ENCODE results near the gene HEXB.
"Not testable (repeated sequence)": the region's sequence is repeated elsewhere in the genome, so short reads cannot be mapped to it uniquely, and the experiment has no call there.

Gene HEXB

DNA sequence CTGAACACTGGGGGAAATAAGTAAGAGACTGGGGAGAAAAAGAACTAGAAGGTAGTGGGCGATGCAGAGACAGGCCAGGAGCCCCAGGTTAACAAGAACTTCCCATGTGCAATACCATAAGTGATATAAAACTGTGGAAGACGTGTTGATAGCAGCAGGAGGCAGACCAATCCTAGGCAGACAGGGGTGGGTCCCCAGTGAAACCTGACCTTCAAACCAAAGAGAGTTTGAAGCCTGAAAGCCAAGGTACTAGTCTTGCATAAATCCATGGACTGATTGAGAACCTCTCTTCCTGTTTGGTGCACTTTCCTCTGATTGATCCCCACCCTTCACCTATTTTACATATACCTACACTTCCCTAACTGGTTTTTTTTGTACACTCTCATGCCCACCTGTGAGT, 15.2 kb upstream of the HEXB start:
- Histone ChIP-seq H3K36me3 (replicated peaks) (no peaks in the 10 kb centered on the region), H3K27me3 (replicated peaks) (no peaks in the 10 kb centered on the region), H3K4me3 (ENCODE audit: low read depth, low read length) (no peak overlapping the region), H3K27ac (no peak overlapping the region)
- DNase-seq = no peak
- in situ Hi-C loops (cut with HindIII; ENCODE audit: low pct_ligation_motif_present, low sequenced_read_pairs) = loop anchor here (25.0 kb wide), 1 partner anchor 758 kb away; no protein-coding TSS in a partner anchor
- TF ChIP-seq CTCF (IDR thresholded peaks at IDR 0.05; ENCODE audit: low read depth, low read length, missing control alignments) = no peak

DNA sequence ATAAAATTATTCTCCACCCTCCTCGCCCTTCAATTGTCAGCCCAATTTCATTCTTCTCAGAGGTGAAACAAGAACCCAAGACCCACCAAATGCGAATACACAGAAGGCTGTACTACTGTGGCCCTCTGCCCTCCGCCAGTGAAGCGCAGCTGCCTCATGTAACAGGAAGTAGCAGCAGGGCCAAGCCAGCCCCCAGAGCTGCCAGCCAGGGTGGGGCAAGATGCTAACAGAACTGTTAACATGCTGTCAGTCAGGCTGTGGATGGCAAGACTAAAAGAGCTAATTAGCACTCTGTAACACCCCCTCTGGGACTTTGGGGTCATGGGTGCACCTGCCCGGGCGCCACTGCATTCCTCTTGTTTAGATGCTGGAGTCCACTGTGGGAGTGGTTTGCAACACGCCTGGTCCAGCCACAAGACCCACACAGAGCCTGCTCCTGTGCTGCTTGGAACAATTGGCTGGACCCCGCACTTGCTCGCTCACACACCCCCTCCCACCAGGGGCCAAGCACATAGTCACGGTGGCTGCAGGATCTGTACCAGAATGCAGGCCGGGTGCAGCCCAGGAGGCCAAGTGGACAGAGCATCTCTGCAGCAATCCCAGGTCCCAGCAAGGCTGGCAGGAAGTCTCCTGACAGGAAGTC, 14.5 kb upstream of the HEXB start:
- Histone ChIP-seq H3K27me3 (replicated peaks) (no peaks in the 10 kb centered on the region), H3K27ac (no peak overlapping the region), H3K4me3 (ENCODE audit: low read depth, low read length) (no peak overlapping the region), H3K36me3 (replicated peaks) (no peaks in the 10 kb centered on the region)
- DNase-seq = no peak
- TF ChIP-seq CTCF (IDR thresholded peaks at IDR 0.05; ENCODE audit: low read depth, low read length, missing control alignments) = no peak
- in situ Hi-C loops (cut with HindIII; ENCODE audit: low pct_ligation_motif_present, low sequenced_read_pairs) = loop anchor here (25.0 kb wide), 1 partner anchor 758 kb away; no protein-coding TSS in a partner anchor

- in situ Hi-C loops (cut with HindIII; ENCODE audit: low pct_ligation_motif_present, low sequenced_read_pairs) = loop anchor here (25.0 kb wide), 1 partner anchor 760 kb away; no protein-coding TSS in a partner anchor
- Histone ChIP-seq H3K4me3 (ENCODE audit: low read depth, low read length) (no peak overlapping the region), H3K27me3 (replicated peaks) (no peaks in the 10 kb centered on the region), H3K36me3 (replicated peaks) (no peaks in the 10 kb centered on the region), H3K27ac (no peak overlapping the region)
- no peak for TF ChIP-seq CTCF (IDR thresholded peaks at IDR 0.05; ENCODE audit: low read depth, low read length, missing control alignments)
- DNase-seq = no peak
Measured at GRCh38 chr5:74672215-74672877, 12.7 kb upstream of the HEXB start.

- TF ChIP-seq CTCF (IDR thresholded peaks at IDR 0.05; ENCODE audit: low read depth, low read length, missing control alignments) = peak; percentile 45
- Histone ChIP-seq H3K36me3 (replicated peaks) (no peaks in the 10 kb centered on the region), H3K27ac (no peak overlapping the region), H3K27me3 (replicated peaks) (no peaks in the 10 kb centered on the region), H3K4me3 (ENCODE audit: low read depth, low read length) (peak overlapping the region; percentile 4)
- no peak for DNase-seq
- in situ Hi-C loops (cut with HindIII; ENCODE audit: low pct_ligation_motif_present, low sequenced_read_pairs) = loop anchor here (25.0 kb wide), 1 partner anchor 761 kb away; no protein-coding TSS in a partner anchor
Measured at GRCh38 chr5:74673011-74673790, 11.8 kb upstream of the HEXB start.

DNA sequence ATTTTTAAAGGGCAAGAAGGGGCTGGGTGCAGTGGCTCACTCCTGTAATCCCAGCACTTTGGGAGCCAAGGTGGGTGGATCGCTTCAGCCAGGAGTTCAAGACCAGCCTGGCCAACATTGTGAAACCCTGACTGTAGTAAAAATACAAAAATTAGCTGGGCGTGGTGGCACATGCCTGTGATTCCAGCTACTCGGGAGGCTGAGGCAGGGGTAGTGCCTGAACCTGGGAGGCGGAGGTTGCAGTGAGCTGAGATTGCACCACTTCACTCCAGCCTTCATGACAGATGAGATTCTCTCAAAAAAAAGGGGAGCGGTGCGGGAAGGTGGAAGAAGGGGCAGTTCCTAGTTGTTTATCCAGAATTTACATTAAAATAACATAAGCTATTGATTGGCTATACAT, 8.6 kb upstream of the HEXB start:
- H3K27me3 ChIP-seq (replicated peaks); in situ Hi-C loops (cut with HindIII; ENCODE audit: low pct_ligation_motif_present, low sequenced_read_pairs); H3K36me3 ChIP-seq (replicated peaks); H3K4me3 ChIP-seq (ENCODE audit: low read depth, low read length); DNase-seq: not testable (repeated sequence)
- peak overlapping the region; percentile 54 for H3K27ac ChIP-seq

GRCh38 chr5:74678123-74678522, 6.9 kb upstream of the HEXB start:
- H3K27me3 ChIP-seq (replicated peaks); DNase-seq; H3K27ac ChIP-seq; H3K4me3 ChIP-seq (ENCODE audit: low read depth, low read length); in situ Hi-C loops (cut with HindIII; ENCODE audit: low pct_ligation_motif_present, low sequenced_read_pairs); H3K36me3 ChIP-seq (replicated peaks): not testable (repeated sequence)

- in situ Hi-C loops (cut with HindIII; ENCODE audit: low pct_ligation_motif_present, low sequenced_read_pairs); DNase-seq; H3K27ac ChIP-seq; H3K27me3 ChIP-seq (replicated peaks); H3K4me3 ChIP-seq (ENCODE audit: low read depth, low read length); H3K36me3 ChIP-seq (replicated peaks): not testable (repeated sequence)
Measured at GRCh38 chr5:74679300-74679699, 5.7 kb upstream of the HEXB start.
